Thyroid gland (tissue), 4 donors: Measurements from ENCODE around the gene ALDH1A1.

Experiments used
- CTCF ChIP-seq, 6 experiments: fragments of 200-600 bp in 3 of 6; fragments of 450-650 bp in 3 of 6; sonication (generic) in 3 of 6; IDR thresholded peaks; one replicate each; pipeline ENCODE4 v1.5.1; 2016 to 2019; ENCODE audit warnings: antibody characterized with exemption in 6 of 6, mild to moderate bottlenecking in 2 of 6, inconsistent platforms in 1 of 6, moderate library complexity in 1 of 6
- POLR2A ChIP-seq, 2 donors: fragments of 450-650 bp; IDR thresholded peaks; one replicate each; pipeline ENCODE4 v1.6.1; 2017; ENCODE audit warnings: antibody characterized with exemption in 2 of 2, mild to moderate bottlenecking in 2 of 2, moderate library complexity in 1 of 2

- TF ChIP-seq POLR2A (IDR thresholded peaks at IDR 0.05) (no peak), CTCF (IDR thresholded peaks at IDR 0.05) (no peak)
Measured at GRCh38 chr9:72943844-72944462, 8.9 kb downstream of the ALDH1A1 start.
